ENCODE measurements around the gene GCDH. TPM values are rescaled to one million over a fixed set of nuclear protein-coding genes. Genes with fewer than 3 reads are reported as not detected.

Gene GCDH
- total and polyA plus RNA-seq, 2 donors from 2014 or later = 21.9 to 45.6 TPM

DNA sequence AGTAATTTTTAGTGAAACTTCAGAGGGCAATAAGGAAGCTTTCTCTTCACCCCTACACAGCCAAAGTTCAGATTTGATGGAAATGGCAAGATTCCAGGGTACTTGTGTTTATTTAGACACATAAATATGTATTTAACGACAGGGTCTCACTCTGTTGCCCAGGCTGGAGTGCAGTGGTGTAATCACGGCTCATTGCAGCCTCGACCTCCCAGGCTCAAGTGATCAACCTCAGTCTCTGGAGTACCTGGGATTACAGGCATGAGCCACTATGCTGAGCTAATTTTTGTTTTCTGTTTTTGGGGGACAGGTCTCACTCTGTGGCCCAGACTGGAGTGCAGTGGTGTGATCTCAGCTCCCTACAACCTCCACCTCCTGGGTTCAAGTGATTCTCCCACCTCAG is 30.1 kb downstream of the GCDH start:
- no peak overlapping the region for H3K27ac ChIP-seq (ENCODE audit: low read depth in 2 of 2, low read length in 2 of 2)
- intact Hi-C loops (cut with DNase I) = no loop called here
- no peak for DNase-seq
- H3K4me1 ChIP-seq (ENCODE audit: control insufficient read depth in 2 of 3, insufficient read depth in 2 of 3, low read depth in 1 of 3, low read length in 3 of 3) = peaks cover 0 to 3% (median 0%) of the 10 kb centered on the region in 3 donors
- no peaks in the 10 kb centered on the region for H3K27me3 ChIP-seq (ENCODE audit: control insufficient read depth, insufficient read depth, low read length)
- TF ChIP-seq, protein P1, sequence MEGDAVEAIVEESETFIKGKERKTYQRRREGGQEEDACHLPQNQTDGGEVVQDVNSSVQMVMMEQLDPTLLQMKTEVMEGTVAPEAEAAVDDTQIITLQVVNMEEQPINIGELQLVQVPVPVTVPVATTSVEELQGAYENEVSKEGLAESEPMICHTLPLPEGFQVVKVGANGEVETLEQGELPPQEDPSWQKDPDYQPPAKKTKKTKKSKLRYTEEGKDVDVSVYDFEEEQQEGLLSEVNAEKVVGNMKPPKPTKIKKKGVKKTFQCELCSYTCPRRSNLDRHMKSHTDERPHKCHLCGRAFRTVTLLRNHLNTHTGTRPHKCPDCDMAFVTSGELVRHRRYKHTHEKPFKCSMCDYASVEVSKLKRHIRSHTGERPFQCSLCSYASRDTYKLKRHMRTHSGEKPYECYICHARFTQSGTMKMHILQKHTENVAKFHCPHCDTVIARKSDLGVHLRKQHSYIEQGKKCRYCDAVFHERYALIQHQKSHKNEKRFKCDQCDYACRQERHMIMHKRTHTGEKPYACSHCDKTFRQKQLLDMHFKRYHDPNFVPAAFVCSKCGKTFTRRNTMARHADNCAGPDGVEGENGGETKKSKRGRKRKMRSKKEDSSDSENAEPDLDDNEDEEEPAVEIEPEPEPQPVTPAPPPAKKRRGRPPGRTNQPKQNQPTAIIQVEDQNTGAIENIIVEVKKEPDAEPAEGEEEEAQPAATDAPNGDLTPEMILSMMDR (IDR thresholded peaks at IDR 0.05; ENCODE audit: borderline replicate concordance, extremely low read depth, insufficient read depth) = no peak
- FAIRE-seq = no peak
- H3K4me3 ChIP-seq (ENCODE audit: low read length in 3 of 3) = no peak overlapping the region
- no peak overlapping the region for H3K9ac ChIP-seq (ENCODE audit: low read length in 3 of 3)
- peaks cover 2 to 28% (median 19%) of the 10 kb centered on the region in 3 donors for H3K36me3 ChIP-seq (ENCODE audit: control insufficient read depth in 2 of 3, insufficient read depth in 3 of 3, low read length in 3 of 3)
- H3K9me3 ChIP-seq (ENCODE audit: control insufficient read depth in 2 of 3, insufficient read depth in 1 of 3, low read length in 3 of 3) = no peaks in the 10 kb centered on the region

DNA sequence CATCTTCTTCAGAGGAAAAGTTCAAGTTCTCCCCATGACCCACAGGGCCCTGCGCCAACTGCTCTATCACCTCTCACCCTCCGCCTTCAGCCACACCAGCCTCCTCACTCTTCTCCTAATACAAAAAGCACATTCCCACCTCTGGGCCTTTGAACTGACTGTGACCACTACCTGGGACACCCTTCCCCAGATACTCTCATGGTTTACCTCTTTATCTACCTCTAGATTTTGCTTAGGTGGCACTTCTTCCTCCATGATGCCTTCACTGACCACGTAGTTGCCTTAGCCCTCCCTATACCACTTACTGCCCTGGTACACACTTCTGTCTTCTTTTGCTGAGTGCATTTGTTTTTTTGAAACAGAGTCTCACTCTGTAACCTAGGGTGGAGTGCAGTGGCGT is 32.0 kb downstream of the GCDH start:
- peaks cover 0 to 3% (median 0%) of the 10 kb centered on the region in 3 donors for H3K4me1 ChIP-seq (ENCODE audit: control insufficient read depth in 2 of 3, insufficient read depth in 2 of 3, low read depth in 1 of 3, low read length in 3 of 3)
- H3K9ac ChIP-seq (ENCODE audit: low read length in 3 of 3) = no peak overlapping the region
- no peak overlapping the region for H3K27ac ChIP-seq (ENCODE audit: low read depth in 2 of 2, low read length in 2 of 2)
- TF ChIP-seq, protein P1 (IDR thresholded peaks at IDR 0.05; ENCODE audit: borderline replicate concordance, extremely low read depth, insufficient read depth) = no peak
- H3K27me3 ChIP-seq (ENCODE audit: control insufficient read depth, insufficient read depth, low read length) = no peaks in the 10 kb centered on the region
- no peak overlapping the region for H3K4me3 ChIP-seq (ENCODE audit: low read length in 3 of 3)
- no peaks in the 10 kb centered on the region for H3K9me3 ChIP-seq (ENCODE audit: control insufficient read depth in 2 of 3, insufficient read depth in 1 of 3, low read length in 3 of 3)
- H3K36me3 ChIP-seq (ENCODE audit: control insufficient read depth in 2 of 3, insufficient read depth in 3 of 3, low read length in 3 of 3) = peaks cover 6 to 34% (median 27%) of the 10 kb centered on the region in 3 donors
- no peak for FAIRE-seq
- intact Hi-C loops (cut with DNase I) = no loop called here
- DNase-seq = no peak

DNA sequence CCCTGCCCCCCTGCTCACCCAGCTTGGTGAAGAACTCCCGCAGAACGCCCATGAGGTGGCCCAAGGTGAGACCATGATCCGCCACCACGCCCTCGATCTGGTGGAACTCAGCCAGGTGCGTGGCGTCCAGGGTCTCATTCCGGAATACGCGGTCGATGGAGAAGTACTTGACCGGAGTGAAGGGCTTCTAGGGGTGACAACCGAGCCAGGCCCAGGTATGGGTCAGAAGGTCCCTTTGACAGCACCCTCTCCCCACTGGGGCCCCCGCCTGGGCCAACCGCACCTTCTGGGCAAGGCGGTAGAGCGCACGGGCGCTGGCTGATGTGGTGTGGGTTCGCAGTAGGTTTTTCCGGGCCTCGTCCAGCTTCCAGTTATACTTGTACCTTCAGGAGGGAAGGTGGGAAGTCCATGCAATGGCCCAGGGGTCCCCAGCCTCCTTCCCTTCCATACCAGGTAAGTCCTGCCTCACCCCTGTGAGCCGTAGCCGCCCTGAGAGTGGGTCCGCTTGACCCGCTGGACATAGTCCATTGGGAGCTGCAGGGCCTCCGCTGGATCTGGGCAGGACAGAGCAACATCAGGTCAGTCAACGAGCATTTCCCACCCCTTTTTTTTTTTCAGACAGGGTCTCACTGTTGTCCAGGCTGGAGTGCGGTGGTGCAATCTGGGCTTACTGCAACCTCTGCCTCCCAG is 33.8 kb downstream of the GCDH start:
- Histone ChIP-seq H3K27ac (ENCODE audit: low read depth in 2 of 2, low read length in 2 of 2) (no peak overlapping the region), H3K9ac (ENCODE audit: low read length in 3 of 3) (no peak overlapping the region), H3K4me1 (ENCODE audit: control insufficient read depth in 2 of 3, insufficient read depth in 2 of 3, low read depth in 1 of 3, low read length in 3 of 3) (no peaks in the 10 kb centered on the region), H3K4me3 (ENCODE audit: low read length in 3 of 3) (no peak overlapping the region), H3K36me3 (ENCODE audit: control insufficient read depth in 2 of 3, insufficient read depth in 3 of 3, low read length in 3 of 3) (peaks cover 8 to 34% (median 32%) of the 10 kb centered on the region in 3 donors), H3K27me3 (ENCODE audit: control insufficient read depth, insufficient read depth, low read length) (no peaks in the 10 kb centered on the region), H3K9me3 (ENCODE audit: control insufficient read depth in 2 of 3, insufficient read depth in 1 of 3, low read length in 3 of 3) (no peaks in the 10 kb centered on the region)
- peak in 1 of 5 donors; percentile 76 for DNase-seq
- intact Hi-C loops (cut with DNase I) = no loop called here
- no peak for FAIRE-seq
- TF ChIP-seq, protein P1 (IDR thresholded peaks at IDR 0.05; ENCODE audit: borderline replicate concordance, extremely low read depth, insufficient read depth) = no peak

All from kidney (tissue), 14 donors.